GM12878 (cell line): ENCODE measurements around the gene COL2A1.

ENCODE experiments used
- CBX3 ChIP-seq: fragments of 200-600 bp; sonication (generic); IDR thresholded peaks from 2 replicates; pipeline ENCODE4 v1.6.1; 2016; ENCODE audit warnings: low read depth, borderline replicate concordance
- NFXL1 ChIP-seq: fragments of 450-650 bp; IDR thresholded peaks from 2 replicates; pipeline ENCODE4 v1.6.1; 2017; ENCODE audit warnings: antibody characterized with exemption, mild to moderate bottlenecking, borderline replicate concordance
- TF ChIP-seq, protein P1 (sequence below): IDR thresholded peaks from 2 replicates; pipeline ENCODE4 v1.6.1; 2011; ENCODE audit warnings: low read depth, mild to moderate bottlenecking, low read length, moderate library complexity, borderline replicate concordance; ENCODE audit errors: extremely low read depth

GRCh38 chr12:47980779-47981495 lies 23.3 kb downstream of the COL2A1 start:
- no peak for TF ChIP-seq NFXL1
- TF ChIP-seq, protein P1, sequence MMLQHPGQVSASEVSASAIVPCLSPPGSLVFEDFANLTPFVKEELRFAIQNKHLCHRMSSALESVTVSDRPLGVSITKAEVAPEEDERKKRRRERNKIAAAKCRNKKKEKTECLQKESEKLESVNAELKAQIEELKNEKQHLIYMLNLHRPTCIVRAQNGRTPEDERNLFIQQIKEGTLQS = no peak
- no peak for TF ChIP-seq CBX3
